CD4-positive, alpha-beta T cell treated with Interleukin-4 for 1 hour (primary cell): ENCODE data around the gene C4B.

Source experiments
- DNase-seq, 2 donors: peaks; one replicate each; pipeline ENCODE4 v3.0.0-alpha.2; 2020 to 2022

C4B gene

DNA sequence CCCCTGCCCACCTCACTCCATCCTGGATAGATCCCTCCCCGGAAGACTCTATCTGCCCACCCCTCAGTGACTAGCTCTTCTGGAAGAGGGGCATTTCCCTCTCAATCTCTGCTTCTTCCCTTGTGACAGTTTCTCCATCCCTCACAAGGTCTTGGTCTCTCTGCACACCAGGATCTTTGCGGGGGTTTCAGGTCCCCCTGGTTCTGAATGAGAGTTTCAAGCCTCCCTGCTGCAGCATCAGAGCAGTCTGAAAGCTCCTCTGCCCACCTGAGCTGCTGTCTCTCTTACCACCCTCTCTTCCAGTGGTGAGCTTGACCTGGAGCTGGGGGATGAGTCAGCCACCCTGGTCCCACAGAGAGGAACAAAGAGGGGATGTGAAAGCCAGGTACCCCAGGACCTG, 70.2 kb downstream of the C4B start:
- DNase-seq = no peak
